GM19240 (cell line): ENCODE data around the gene EPS15.
"Not testable (repeated sequence)": the region's sequence is repeated elsewhere in the genome, so short reads cannot be mapped to it uniquely, and the experiment has no call there.

Experiments used
- DNase-seq: peaks from one replicate; pipeline ENCODE4 v3.0.0; 2011; ENCODE audit warnings: low spot score; ENCODE audit not compliant: insufficient read length

The EPS15 gene

DNA sequence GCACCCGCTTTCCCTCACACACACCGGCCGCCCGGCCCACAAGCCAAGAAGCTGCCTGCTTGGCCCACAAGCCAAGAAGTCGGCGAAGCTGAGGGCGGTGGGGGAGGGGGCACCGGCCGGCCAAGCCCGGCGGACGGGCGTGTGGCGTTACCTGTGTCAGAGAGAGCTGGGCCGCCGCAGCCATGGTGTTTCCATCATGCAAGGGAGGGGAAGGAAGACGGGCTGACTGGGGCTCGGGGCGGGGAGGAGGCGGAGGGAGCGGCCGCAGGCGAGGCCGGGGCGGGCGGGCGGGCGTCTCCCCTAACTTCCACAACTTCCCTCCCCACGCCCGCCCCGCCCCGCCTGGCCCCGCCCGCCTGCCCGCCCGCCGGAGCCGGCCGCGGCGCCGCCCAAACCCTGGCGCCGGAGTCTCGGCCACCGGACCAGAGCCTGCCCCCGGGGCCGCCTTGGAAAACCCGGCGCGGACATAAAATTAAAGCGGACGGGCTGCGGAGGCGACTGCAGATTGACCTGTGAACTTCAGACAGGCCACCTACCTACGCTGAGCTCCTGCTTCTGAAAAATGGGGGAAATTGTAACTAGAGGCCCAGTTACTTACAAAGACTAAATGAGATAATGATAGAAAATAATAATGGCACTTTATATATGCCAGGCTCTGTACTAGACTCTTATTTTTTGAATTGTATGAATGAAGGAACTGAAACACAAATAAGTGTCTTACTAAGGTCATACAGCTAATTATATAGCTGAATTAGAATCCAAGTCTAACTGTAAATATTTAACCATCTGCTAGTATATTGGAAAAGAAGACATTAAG, at the start of gene EPS15:
Gene EPS15 (minus strand): TSS at position 219 of the 817 bp plus-strand sequence. CDS start 35 bp downstream, at position 184.
- DNase-seq: peak; percentile 74

- no peak for DNase-seq
These were observed 49.3 kb upstream of the EPS15 start for GRCh38 chr1:51568231-51568935.

DNA sequence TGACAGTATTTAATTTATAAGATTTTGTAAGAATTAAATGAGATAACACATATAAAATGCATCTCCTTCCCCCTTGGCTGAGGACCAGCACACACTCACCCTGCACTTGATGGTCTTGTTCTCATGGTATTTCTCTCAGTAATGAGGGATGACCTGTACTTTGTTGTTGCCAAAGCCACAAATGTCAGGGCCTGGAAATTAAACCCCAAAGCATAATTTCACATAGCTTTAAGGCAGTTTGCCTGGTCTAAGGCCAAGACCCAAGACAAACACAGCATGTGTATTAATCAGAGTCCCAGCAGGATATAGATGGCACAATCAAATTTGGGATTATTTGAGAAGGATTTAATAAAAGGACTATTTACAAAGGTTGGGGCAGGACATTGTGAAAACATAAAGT, 48.6 kb upstream of the EPS15 start:
- no peak for DNase-seq

DNA sequence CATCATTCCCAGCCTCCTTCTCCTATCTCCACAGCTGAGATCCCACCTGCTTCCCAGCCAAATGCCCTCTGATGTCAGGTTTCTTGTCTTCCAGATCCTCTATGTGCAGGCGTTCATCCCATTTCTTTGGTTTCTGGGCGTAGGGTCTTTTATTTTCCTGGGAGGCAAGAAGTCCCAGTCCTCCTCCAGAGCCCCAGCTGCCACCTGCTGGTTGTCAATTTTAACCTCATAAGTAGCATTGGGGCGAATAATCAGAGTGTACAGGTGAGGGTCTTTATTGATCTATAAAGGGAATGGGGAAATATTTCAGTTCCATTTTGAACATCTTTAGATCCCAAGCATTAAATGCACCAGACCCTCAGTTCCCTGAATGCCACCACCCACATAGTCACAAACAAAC, 47.2 kb upstream of the EPS15 start:
- no peak for DNase-seq

DNA sequence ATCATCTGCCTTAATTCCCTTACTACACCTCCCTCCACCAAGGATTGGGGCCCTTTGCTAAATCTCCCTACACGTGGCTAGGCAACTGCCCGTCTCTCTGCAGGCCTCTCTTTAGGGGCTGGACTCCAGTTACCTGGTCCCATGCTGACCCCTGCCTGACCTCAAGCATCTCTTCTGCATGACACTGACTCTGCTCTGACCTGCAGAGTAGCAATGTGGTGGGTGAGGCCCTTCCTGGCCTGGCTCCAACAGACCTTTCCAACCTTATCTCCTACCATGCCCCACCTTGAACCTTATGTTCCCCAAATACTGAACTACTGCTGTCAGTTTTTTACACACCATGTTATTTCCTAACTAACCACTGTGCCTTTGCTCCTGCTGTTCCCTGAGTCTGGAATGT, 45.9 kb upstream of the EPS15 start:
- no peak for DNase-seq

- no peak for DNase-seq
These were observed 45.1 kb upstream of the EPS15 start for GRCh38 chr1:51564124-51564523.

GRCh38 chr1:51561702-51562101, 42.6 kb upstream of the EPS15 start:
- no peak for DNase-seq

- not testable (repeated sequence) for DNase-seq
These were observed 41.8 kb upstream of the EPS15 start for GRCh38 chr1:51560895-51561294.

- no peak for DNase-seq
These were observed 41.0 kb upstream of the EPS15 start for GRCh38 chr1:51560034-51560433.

DNA sequence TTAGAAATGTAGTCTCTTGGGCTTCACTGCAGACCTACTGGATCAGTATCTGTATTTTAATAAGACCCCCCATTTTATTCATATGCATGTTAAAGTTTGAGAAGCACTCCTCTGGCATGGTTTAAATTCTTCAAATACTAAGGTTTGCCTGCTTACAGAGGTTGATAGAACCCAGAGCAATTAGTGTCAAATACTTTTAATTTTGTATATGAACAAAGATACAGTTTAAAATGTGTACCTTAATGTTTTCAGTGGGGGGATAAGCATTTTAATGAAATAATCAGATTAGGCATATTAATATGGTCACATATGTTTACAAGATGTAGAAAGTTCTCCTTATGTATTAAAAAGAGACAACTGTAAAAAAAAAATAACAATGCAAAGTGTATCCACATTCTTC, 40.4 kb upstream of the EPS15 start:
- no peak for DNase-seq

- DNase-seq: no peak
These were observed 40.0 kb upstream of the EPS15 start for GRCh38 chr1:51559064-51559500.

GRCh38 chr1:51558375-51558924, 39.4 kb upstream of the EPS15 start:
- DNase-seq: no peak

DNA sequence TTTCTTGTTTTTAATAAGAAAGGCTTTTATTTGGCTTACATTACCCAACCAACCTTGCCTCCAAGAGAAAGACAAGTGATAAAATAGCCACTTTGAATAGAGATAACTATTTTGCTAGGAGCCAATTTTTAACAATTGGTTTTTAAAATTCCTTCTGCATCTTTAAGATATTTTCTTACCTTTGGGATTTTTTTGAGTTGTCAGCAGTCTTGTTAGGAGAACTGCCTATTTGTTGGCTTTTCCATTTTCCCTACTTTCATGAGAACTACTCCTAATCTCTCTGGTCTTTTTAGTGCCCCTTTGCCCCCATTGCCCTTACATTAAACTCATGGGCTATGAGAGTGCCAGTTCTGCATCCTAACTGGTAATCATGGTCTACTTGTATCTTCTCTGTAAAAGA, 38.1 kb upstream of the EPS15 start:
- no peak for DNase-seq

DNA sequence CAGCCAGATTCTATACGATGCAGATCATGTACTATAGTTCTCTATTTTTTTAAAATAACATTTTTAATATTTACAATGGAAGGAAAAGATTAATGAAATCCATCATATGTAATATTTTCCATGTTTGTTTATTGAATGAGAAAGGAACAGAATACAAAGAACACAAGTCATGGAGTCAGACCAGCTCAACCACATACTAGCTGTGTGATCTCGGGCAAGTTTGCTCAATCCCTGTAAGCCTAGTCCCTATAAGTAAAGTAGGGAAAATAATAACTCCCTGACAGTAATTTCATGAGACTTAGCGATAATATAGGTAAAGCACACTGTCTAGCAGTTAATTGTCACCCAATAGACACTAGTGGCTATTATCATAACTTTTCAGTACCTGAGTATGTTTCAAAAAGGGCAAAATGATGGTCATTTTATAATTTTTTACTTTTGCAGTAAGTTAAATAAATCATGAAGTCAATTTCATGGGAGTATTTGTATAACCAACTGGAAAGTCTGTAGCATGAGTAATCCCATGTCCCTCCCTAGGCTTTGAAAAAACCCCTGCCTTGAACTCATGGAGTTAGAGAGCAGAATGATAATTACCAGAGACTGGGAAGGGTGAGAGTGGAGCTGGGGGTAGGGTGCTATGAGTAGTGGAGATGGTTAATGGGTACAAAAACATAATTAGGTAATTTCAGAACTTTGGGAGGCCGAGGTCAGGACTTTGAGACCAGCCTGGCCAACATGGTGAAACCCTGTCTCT, 37.0 kb upstream of the EPS15 start:
- DNase-seq: no peak

DNA sequence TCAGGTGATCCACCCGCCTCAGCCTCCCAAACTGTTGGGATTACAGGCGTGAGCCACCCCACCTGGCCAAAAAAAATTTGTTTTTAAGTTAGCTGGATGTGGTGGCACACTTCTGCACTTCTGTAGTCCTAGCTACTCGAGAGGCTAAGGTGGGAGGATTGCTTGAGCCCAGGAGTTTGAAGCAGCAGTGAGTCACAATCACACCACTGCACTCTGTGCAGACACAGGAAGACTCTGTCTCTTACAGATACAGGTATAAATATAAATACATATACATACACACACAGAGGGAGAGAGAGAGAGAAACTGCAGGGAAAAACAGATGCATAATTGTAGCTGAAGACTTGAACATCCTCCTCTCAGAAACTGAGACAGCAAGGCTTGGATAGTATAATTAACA, 34.8 kb upstream of the EPS15 start:
- no peak for DNase-seq

GRCh38 chr1:51552929-51553807, 34.1 kb upstream of the EPS15 start:
- no peak for DNase-seq

GRCh38 chr1:51551848-51552296, 32.8 kb upstream of the EPS15 start:
- no peak for DNase-seq

DNA sequence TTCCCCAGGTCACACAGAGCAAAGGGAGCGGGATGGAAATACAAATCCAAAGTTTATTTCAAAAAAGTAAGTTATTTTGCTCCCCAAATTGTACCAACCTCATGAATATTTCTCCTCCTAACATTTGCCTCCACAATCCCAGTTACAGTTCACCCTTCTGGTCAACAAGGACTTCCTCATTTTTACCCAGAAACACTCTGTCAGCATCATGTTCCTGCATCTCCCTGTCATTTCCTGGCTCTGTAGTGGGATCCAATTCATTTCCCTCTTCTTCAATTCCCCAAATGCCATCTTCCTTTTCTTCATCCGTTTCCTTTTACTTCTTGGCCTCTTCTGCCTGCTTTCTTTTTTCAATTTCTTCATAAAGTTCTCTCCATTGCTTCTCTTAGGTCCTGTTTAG, 32.0 kb upstream of the EPS15 start:
- no peak for DNase-seq

- DNase-seq: no peak
These were observed 30.8 kb upstream of the EPS15 start for GRCh38 chr1:51549901-51550300.

DNA sequence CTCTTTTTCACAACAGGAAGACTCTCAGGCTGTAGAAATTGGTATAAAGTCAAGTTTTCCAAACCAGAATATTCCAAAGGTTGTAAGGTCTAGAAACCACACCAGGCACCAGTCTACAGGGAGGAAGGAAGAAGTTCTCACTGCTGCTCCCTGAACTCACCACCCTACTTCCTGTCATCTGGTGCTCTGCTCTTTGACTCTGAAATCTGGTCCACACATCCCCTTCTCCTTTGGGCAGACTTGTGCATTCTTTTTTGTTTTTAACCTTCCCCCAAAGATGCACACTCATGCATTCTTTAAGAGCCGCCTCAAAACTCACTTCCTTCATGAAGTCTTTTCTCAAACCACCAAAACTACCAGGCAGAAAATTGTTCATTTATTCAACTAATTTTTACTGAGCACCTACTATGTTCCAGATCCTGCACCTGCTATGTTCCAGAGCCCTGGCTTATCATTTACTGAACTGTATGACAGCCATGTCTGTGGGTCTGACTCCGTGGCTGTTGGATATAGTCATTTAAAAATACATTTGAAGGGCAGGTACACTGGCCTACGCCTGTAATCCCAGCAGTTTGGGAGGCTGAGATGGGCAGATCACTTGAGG, 30.1 kb upstream of the EPS15 start:
- no peak for DNase-seq
